ENCODE measurements around the gene FAM131A. TPM values are rescaled to one million over a fixed set of nuclear protein-coding genes. Genes with fewer than 3 reads are reported as not detected.

Gene FAM131A
- total RNA-seq, 1 experiment from 2014 or later = 14.4 TPM

DNA sequence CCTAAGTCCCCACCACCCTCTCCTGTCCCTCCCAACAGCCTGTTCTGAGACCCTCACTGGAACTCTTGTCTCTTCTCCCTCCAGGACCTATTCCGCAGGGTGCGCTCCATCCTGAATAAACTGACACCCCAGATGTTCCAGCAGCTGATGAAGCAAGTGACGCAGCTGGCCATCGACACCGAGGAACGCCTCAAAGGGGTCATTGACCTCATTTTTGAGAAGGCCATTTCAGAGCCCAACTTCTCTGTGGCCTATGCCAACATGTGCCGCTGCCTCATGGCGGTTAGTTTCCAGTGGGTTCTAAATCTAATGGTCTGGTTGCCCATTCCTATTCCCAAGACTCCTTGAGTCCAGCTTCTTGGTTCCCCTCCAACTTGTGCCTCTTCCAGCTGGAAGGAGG is 13.7 kb upstream of the FAM131A start:
- Mint-ChIP-seq H3K27ac (no peak overlapping the region), H3K4me3 (no peak overlapping the region), H3K9me3 (no peaks in the 10 kb centered on the region), H3K4me1 (peaks cover 5 to 7% of the 10 kb centered on the region in 2 experiments; a peak in 3 of 4 replicates), H3K36me3 (ENCODE audit: insufficient read depth in 1 of 3, low read depth in 3 of 3) (peaks cover 84 to 99% (median 95%) of the 10 kb centered on the region in 3 experiments), H3K27me3 (ENCODE audit: low read depth) (no peaks in the 10 kb centered on the region; the same call in none of the 2 replicates)
- TF ChIP-seq, protein P1, sequence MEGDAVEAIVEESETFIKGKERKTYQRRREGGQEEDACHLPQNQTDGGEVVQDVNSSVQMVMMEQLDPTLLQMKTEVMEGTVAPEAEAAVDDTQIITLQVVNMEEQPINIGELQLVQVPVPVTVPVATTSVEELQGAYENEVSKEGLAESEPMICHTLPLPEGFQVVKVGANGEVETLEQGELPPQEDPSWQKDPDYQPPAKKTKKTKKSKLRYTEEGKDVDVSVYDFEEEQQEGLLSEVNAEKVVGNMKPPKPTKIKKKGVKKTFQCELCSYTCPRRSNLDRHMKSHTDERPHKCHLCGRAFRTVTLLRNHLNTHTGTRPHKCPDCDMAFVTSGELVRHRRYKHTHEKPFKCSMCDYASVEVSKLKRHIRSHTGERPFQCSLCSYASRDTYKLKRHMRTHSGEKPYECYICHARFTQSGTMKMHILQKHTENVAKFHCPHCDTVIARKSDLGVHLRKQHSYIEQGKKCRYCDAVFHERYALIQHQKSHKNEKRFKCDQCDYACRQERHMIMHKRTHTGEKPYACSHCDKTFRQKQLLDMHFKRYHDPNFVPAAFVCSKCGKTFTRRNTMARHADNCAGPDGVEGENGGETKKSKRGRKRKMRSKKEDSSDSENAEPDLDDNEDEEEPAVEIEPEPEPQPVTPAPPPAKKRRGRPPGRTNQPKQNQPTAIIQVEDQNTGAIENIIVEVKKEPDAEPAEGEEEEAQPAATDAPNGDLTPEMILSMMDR (conservative IDR thresholded peaks at IDR 0.05) = no peak
- no peak overlapping the region for H2BK15ac ChIP-seq (ENCODE audit: low read depth, low read length)
- no peak overlapping the region for H2BK120ac ChIP-seq (ENCODE audit: low read depth, low read length, poor library complexity, severe bottlenecking)
- H4K91ac ChIP-seq (ENCODE audit: insufficient read length, low read depth, low read length) = no peak overlapping the region
- no peak overlapping the region for H2BK5ac ChIP-seq (ENCODE audit: insufficient read length, low read length)
- WGBS (ENCODE audit: extremely low coverage, insufficient read length, low lambda C conversion rate) = no CpG with 5 or more reads among the region's 8 CpGs
- peaks cover 6% of the 10 kb centered on the region for H3K79me1 ChIP-seq (ENCODE audit: insufficient read depth, low read depth, low read length, poor library complexity, severe bottlenecking)
- H3K18ac ChIP-seq (ENCODE audit: insufficient read length, low read depth, low read length) = no peak overlapping the region
- no peak overlapping the region for H3K56ac ChIP-seq (ENCODE audit: insufficient read length, low read depth, low read length)
- no peak overlapping the region for H2BK12ac ChIP-seq (ENCODE audit: insufficient read length, low read depth, low read length)
- H3K9ac ChIP-seq (ENCODE audit: extremely low read depth, insufficient read length, low read length) = no peak overlapping the region
- H3K9me3 ChIP-seq (ENCODE audit: control insufficient read depth, low read depth, low read length) = no peaks in the 10 kb centered on the region
- H4K5ac ChIP-seq (ENCODE audit: insufficient read length, low read depth, low read length) = no peak overlapping the region
- no peak overlapping the region for H2AK5ac ChIP-seq (ENCODE audit: insufficient read length, low read length)
- H3K4me2 ChIP-seq (ENCODE audit: insufficient read depth, insufficient read length, low read length) = no peak overlapping the region
- no peak overlapping the region for H3K4ac ChIP-seq (ENCODE audit: low read depth, low read length)
- H3K14ac ChIP-seq (ENCODE audit: insufficient read depth, low read length) = no peak overlapping the region
- peaks cover 4% of the 10 kb centered on the region; the same call in 1 of the 2 replicates for H3K79me2 ChIP-seq (ENCODE audit: insufficient read depth, low read length)
- no peak for DNase-seq
- no peak overlapping the region for H2AFZ ChIP-seq (ENCODE audit: low read length)
- H3T11ph ChIP-seq (ENCODE audit: low read length) = no peak overlapping the region
- no peaks in the 10 kb centered on the region for H3K27me3 ChIP-seq (ENCODE audit: insufficient read depth, low read length)
- no peaks in the 10 kb centered on the region for H4K20me1 ChIP-seq (ENCODE audit: control insufficient read depth, insufficient read depth, insufficient read length)
- H3K4me1 ChIP-seq (ENCODE audit: insufficient read depth, low read length) = no peaks in the 10 kb centered on the region
- no peaks in the 10 kb centered on the region for H3K23me2 ChIP-seq (ENCODE audit: insufficient read length, low read depth, low read length, poor library complexity, severe bottlenecking)
- H2BK20ac ChIP-seq (ENCODE audit: low read depth, low read length, poor library complexity, severe bottlenecking) = no peak overlapping the region
- no peak overlapping the region for H4K8ac ChIP-seq (replicated peaks; ENCODE audit: insufficient read length, low read depth, low read length)
- no peak overlapping the region for H3K23ac ChIP-seq (ENCODE audit: insufficient read length, low read depth, low read length)
- no peak overlapping the region for H3K27ac ChIP-seq (ENCODE audit: insufficient read length, low read depth, low read length)

Measured in H9 (cell line).